ENCODE measurements around the gene FEM1C.

The FEM1C gene

GRCh38 chr5:115501464-115502210 lies 42.9 kb downstream of the FEM1C start:
- no peak for TF ChIP-seq CTCF (IDR thresholded peaks at IDR 0.05)

GRCh38 chr5:115500225-115500624 lies 44.4 kb downstream of the FEM1C start:
- TF ChIP-seq CTCF (IDR thresholded peaks at IDR 0.05): no peak

GRCh38 chr5:115496936-115497576 lies 47.5 kb downstream of the FEM1C start:
- no peak for TF ChIP-seq CTCF (IDR thresholded peaks at IDR 0.05)

- TF ChIP-seq CTCF (IDR thresholded peaks at IDR 0.05): no peak
Measured at GRCh38 chr5:115494570-115495289, 49.8 kb downstream of the FEM1C start.

- TF ChIP-seq CTCF (IDR thresholded peaks at IDR 0.05): no peak
Measured at GRCh38 chr5:115490596-115490995, 54.0 kb downstream of the FEM1C start.

- no peak for TF ChIP-seq CTCF (IDR thresholded peaks at IDR 0.05)
Measured at GRCh38 chr5:115489733-115490132, 54.8 kb downstream of the FEM1C start.

GRCh38 chr5:115487756-115488155 lies 56.8 kb downstream of the FEM1C start:
- TF ChIP-seq CTCF (IDR thresholded peaks at IDR 0.05): no peak
